IMR-90 (cell line): ENCODE results near the gene MACF1.

ENCODE experiments used
- CEBPB ChIP-seq: IDR thresholded peaks from 2 replicates; pipeline ENCODE4 v1.6.1; 2012; ENCODE audit warnings: low read depth, low read length, improper control_type of control experiment
- POLR2A ChIP-seq: IDR thresholded peaks from 2 replicates; pipeline ENCODE4 v1.6.1; 2012; ENCODE audit warnings: mild to moderate bottlenecking, low read depth, low read length
- TF ChIP-seq, protein P1 (sequence below): fragments of 150-350 bp; IDR thresholded peaks from 2 replicates; pipeline ENCODE4 v1.6.1; 2016; ENCODE audit warnings: low read depth, mild to moderate bottlenecking, low read length, moderate library complexity, borderline replicate concordance
- TF ChIP-seq, protein P2 (sequence below): conservative IDR thresholded peaks from 2 replicates; pipeline ENCODE4 v1.5.1; 2012; ENCODE audit warnings: mild to moderate bottlenecking, low read depth, low read length, improper control_type of control experiment

DNA sequence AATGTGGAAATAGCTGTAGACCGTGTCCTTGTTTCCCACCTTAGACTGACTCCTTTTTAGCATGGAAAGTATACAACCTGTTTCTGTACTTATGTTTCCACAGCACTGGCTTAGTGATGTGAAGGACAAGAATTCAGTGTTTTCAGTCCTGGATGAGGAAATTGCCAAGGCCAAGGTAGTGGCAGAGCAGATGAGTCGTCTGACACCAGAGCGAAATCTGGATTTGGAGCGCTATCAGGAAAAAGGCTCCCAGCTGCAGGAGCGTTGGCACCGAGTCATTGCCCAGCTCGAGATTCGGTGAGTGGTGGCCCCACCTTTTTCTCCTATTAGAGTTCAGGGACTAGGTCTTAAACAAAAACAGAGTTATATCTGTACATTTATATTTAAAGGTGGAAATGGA is 112.6 kb downstream of the MACF1 start:
- TF ChIP-seq, protein P1, sequence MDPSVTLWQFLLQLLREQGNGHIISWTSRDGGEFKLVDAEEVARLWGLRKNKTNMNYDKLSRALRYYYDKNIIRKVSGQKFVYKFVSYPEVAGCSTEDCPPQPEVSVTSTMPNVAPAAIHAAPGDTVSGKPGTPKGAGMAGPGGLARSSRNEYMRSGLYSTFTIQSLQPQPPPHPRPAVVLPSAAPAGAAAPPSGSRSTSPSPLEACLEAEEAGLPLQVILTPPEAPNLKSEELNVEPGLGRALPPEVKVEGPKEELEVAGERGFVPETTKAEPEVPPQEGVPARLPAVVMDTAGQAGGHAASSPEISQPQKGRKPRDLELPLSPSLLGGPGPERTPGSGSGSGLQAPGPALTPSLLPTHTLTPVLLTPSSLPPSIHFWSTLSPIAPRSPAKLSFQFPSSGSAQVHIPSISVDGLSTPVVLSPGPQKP: no peak
- TF ChIP-seq POLR2A (no peak), CEBPB (no peak)
- TF ChIP-seq, protein P2, sequence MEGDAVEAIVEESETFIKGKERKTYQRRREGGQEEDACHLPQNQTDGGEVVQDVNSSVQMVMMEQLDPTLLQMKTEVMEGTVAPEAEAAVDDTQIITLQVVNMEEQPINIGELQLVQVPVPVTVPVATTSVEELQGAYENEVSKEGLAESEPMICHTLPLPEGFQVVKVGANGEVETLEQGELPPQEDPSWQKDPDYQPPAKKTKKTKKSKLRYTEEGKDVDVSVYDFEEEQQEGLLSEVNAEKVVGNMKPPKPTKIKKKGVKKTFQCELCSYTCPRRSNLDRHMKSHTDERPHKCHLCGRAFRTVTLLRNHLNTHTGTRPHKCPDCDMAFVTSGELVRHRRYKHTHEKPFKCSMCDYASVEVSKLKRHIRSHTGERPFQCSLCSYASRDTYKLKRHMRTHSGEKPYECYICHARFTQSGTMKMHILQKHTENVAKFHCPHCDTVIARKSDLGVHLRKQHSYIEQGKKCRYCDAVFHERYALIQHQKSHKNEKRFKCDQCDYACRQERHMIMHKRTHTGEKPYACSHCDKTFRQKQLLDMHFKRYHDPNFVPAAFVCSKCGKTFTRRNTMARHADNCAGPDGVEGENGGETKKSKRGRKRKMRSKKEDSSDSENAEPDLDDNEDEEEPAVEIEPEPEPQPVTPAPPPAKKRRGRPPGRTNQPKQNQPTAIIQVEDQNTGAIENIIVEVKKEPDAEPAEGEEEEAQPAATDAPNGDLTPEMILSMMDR: no peak
